GM21381 (cell line): ENCODE measurements around the gene PCDHGB7.
A peak's percentile ranks its signal among the peaks of the same experiment; 100 is the strongest.
"Not testable (repeated sequence)": the region's sequence is repeated elsewhere in the genome, so short reads cannot be mapped to it uniquely, and the experiment has no call there.

ENCODE experiments used
- ATAC-seq: cut with Tn5 transposase; IDR thresholded peaks from one replicate; pipeline ENCODE4 v1.9.1; 2021; ENCODE audit warnings: mild to moderate bottlenecking, moderate library complexity; ENCODE audit not compliant: unreplicated experiment

PCDHGB7 gene

GRCh38 chr5:141394401-141395187, 22.9 kb upstream of the PCDHGB7 start:
- ATAC-seq = not testable (repeated sequence)

GRCh38 chr5:141397756-141398551, 19.5 kb upstream of the PCDHGB7 start, which contains the start of gene PCDHGB5:
TSS of gene PCDHGB5 (plus strand) at chr5:141397947. CDS start at chr5:141398128, 181 bp downstream.
- ATAC-seq = peak; percentile 75

GRCh38 chr5:141398608-141399007, 18.9 kb upstream of the PCDHGB7 start:
- no peak for ATAC-seq

- no peak for ATAC-seq
Measured at GRCh38 chr5:141399555-141400258, 17.8 kb upstream of the PCDHGB7 start.

- no peak for ATAC-seq
Measured at GRCh38 chr5:141402553-141403243, 14.8 kb upstream of the PCDHGB7 start, which contains the start of gene PCDHGA9. TSS of gene PCDHGA9 (plus strand) at chr5:141402778. CDS start at chr5:141402953, 175 bp downstream.

GRCh38 chr5:141403387-141403786, 14.1 kb upstream of the PCDHGB7 start:
- no peak for ATAC-seq

GRCh38 chr5:141407790-141408505, 9.5 kb upstream of the PCDHGB7 start, which contains the start of gene PCDHGB6:
TSS of gene PCDHGB6 (plus strand) at chr5:141408021. CDS start at chr5:141408203, 182 bp downstream.
- ATAC-seq = not testable (repeated sequence)

- no peak for ATAC-seq
Measured at GRCh38 chr5:141409598-141410306, 7.7 kb upstream of the PCDHGB7 start.

GRCh38 chr5:141411575-141411974, 5.9 kb upstream of the PCDHGB7 start:
- ATAC-seq = no peak

- ATAC-seq = peak; percentile 69
Measured at GRCh38 chr5:141412854-141413539, 4.5 kb upstream of the PCDHGB7 start, which contains the start of gene PCDHGA10. TSS of gene PCDHGA10 (plus strand) at chr5:141412987. CDS start at chr5:141413176, 189 bp downstream.

- ATAC-seq = no peak
Measured at GRCh38 chr5:141413540-141414069, 3.9 kb upstream of the PCDHGB7 start.

GRCh38 chr5:141414548-141415274, 2.8 kb upstream of the PCDHGB7 start:
- ATAC-seq = not testable (repeated sequence)

GRCh38 chr5:141415275-141415618, 2.2 kb upstream of the PCDHGB7 start:
- ATAC-seq = not testable (repeated sequence)

GRCh38 chr5:141419074-141419880, 1.8 kb downstream of the PCDHGB7 start:
- no peak for ATAC-seq

- no peak for ATAC-seq
Measured at GRCh38 chr5:141420855-141421488, 3.5 kb downstream of the PCDHGB7 start, which contains the start of gene PCDHGA11. TSS of gene PCDHGA11 (plus strand) at chr5:141421051. CDS start at chr5:141421228, 177 bp downstream.

- no peak for ATAC-seq
Measured at GRCh38 chr5:141421489-141421855, 4.0 kb downstream of the PCDHGB7 start.
